Measurements from ENCODE around the gene ELOVL5.

- no peak for TF ChIP-seq EZH2phosphoT487 (IDR thresholded peaks at IDR 0.05)
- TF ChIP-seq, protein P1, sequence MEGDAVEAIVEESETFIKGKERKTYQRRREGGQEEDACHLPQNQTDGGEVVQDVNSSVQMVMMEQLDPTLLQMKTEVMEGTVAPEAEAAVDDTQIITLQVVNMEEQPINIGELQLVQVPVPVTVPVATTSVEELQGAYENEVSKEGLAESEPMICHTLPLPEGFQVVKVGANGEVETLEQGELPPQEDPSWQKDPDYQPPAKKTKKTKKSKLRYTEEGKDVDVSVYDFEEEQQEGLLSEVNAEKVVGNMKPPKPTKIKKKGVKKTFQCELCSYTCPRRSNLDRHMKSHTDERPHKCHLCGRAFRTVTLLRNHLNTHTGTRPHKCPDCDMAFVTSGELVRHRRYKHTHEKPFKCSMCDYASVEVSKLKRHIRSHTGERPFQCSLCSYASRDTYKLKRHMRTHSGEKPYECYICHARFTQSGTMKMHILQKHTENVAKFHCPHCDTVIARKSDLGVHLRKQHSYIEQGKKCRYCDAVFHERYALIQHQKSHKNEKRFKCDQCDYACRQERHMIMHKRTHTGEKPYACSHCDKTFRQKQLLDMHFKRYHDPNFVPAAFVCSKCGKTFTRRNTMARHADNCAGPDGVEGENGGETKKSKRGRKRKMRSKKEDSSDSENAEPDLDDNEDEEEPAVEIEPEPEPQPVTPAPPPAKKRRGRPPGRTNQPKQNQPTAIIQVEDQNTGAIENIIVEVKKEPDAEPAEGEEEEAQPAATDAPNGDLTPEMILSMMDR (IDR thresholded peaks at IDR 0.05): no peak
Observed at GRCh38 chr6:53259860-53260580, 88.7 kb downstream of the ELOVL5 start.

All from neural progenitor cell (in vitro differentiated cells).